Stimulated activated CD8-positive, alpha-beta memory T cell treated with anti-CD3 and anti-CD28 coated beads, Interleukin-15, amount 100 ng/mL, for 4 hours (primary cell): Measurements from ENCODE around the gene PTPRA.
A peak's percentile ranks its signal among the peaks of the same experiment; 100 is the strongest.
"Not testable (repeated sequence)": the region's sequence is repeated elsewhere in the genome, so short reads cannot be mapped to it uniquely, and the experiment has no call there.

Experiments
- DNase-seq, 2 donors: peaks; one replicate each; pipeline ENCODE4 v3.0.0-alpha.2; 2020; ENCODE audit warnings: low read depth in 2 of 2

Gene PTPRA

GRCh38 chr20:2873010-2873746, at the start of gene PTPRA:
Gene PTPRA, plus strand, starts transcription at chr20:2873481. Its CDS starts 90,797 bp downstream, at chr20:2964278.
- peak; percentile 83 to 85 for DNase-seq

DNA sequence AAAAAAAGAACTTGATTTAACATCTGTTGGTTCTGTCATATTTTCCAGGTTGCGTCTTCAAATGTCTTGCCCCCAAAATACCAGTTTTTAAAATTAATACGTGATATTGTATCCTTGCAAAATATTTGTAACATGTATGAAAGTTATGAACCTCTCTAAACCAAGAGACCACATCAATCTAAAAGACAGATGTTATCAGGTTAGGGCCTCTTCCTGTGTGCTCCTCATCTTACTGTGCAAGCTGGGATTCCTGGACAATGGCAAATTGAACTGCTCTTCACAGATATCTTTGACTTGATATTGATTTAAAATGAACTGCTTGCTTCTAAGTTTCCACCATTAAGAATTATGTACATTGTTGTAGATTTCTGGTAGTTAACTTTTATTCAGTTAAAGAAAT, 47.5 kb upstream of the PTPRA start:
- no peak for DNase-seq

- DNase-seq: no peak
These were observed 46.6 kb upstream of the PTPRA start for GRCh38 chr20:2826655-2827054.

DNA sequence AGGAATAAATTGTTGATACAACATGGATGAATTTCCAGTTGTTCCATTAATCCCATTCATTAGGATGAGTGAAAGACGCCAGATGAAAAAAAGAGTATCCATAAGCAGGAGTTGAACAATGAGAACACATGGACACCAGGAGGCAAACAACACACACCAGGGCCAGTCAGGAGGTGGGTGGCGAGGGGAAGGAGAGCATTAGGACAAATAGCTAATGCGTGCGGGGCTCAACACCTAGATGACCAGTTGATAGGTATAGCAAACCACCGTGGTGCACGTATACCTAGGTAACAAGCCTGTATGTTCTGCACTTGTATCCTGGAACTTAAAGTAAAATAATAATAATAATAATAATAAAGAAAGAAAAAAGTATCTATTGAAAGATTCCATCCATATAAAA, 43.9 kb upstream of the PTPRA start:
- DNase-seq: no peak

DNA sequence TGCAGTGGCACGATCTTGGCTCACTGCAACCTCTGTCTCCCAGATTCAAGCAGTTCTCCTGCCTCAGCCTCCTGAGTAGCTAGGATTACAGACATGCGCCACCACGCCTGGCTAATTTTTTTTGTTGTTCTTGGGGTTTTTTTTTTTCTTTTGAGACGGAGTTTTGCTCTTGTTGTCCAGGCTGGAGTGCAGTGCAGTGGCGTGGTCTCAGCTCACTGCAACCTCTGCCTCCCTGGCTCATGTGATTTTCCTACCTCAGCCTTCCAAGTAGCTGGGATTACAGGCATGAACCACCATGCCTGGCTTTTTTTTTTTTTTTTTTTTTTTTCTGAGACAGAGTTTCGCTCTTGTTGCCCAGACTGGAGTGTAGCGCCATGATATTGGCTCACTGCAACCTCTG, 42.1 kb upstream of the PTPRA start:
- DNase-seq: not testable (repeated sequence)

- no peak for DNase-seq
These were observed 39.5 kb upstream of the PTPRA start for GRCh38 chr20:2833761-2834160.

- DNase-seq: no peak
These were observed 38.7 kb upstream of the PTPRA start for GRCh38 chr20:2834401-2835110.

DNA sequence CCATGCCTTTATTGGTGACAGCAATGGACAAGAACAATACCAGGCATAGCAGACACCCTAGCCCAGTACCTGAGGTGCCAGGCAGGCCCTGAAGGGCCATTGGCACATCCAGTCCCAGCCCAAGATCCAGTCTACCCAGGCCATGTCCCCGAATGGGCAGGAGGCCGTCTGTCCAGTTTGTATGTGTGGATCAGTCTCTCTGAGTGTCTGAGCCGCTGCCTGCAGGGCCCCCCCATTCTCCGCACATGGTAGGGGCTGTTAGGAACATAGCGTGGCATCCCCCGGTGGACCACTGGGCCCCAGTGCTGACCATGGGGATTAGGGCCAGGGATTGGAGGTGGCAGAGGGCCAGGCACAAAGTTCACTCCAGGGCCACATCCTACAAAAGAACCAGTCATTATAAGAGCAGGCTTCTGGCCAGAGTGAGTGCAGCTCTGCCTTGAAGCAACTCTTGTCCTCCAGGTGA, 37.9 kb upstream of the PTPRA start:
- DNase-seq: no peak

- no peak for DNase-seq
These were observed 37.2 kb upstream of the PTPRA start for GRCh38 chr20:2836035-2836434.

DNA sequence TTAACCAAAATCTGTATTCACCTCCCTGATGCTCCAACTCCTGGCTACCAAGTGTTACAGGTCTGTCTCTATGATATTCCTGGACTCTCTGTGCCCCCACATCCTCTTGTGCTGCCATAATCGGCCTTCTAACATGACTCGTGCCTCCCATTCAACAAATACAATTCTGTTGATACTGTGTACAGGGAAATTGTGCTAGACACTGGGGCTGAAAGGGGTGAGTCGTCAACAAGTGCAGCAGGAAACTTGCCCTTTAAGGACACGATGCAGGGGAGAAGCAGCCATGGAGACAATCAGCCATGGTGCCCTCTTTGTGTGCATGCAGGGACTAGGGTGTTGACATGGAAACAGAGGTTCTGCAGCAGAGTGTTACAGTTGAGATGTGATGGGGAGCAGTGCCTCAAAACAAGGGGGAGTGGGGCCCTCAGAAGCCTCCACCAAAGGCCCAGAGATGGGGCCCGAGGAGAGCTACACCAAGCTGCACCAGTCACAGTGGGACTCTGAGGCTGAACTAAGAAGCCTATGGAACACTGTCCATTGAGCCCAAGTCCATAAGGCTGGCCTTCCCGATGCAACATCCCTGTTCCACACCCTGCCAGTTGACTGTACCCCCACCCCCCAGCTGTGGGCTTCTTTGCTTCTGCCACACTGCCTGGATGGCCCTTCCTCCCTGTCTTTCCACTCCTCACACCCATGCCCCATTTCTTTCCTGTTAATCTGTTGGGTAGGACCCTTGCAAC, 35.9 kb upstream of the PTPRA start:
- no peak for DNase-seq

DNA sequence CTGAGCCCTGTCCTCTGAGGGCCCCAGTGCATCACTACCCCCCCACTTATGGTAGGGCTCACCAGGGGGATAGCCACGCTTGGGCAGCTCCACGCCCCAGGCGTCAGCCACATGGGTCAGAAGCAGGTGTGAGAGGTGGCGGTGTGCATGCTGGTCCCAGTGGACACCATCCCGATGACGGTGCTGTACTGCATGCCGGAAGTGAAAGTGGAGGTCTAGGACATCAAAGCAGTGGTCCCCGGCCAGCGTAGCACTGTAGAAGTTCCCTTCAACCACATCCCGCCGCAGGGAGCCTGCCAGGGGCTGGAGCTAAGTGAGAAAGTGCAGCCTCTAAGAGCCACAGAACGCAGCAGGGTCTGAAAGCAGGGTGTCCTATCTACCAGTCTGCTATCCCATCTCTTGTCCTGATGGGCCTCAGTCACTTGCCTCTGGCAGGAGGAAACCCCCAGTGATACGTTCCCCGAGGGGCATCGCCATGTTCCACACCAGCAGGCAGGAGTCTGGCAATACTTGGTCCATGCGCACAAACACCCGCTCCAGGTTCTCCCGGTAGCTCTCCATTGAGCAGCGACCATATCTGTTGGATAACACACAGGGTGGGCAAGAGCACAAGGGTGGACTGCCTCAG, 35.0 kb upstream of the PTPRA start:
- DNase-seq: no peak

DNA sequence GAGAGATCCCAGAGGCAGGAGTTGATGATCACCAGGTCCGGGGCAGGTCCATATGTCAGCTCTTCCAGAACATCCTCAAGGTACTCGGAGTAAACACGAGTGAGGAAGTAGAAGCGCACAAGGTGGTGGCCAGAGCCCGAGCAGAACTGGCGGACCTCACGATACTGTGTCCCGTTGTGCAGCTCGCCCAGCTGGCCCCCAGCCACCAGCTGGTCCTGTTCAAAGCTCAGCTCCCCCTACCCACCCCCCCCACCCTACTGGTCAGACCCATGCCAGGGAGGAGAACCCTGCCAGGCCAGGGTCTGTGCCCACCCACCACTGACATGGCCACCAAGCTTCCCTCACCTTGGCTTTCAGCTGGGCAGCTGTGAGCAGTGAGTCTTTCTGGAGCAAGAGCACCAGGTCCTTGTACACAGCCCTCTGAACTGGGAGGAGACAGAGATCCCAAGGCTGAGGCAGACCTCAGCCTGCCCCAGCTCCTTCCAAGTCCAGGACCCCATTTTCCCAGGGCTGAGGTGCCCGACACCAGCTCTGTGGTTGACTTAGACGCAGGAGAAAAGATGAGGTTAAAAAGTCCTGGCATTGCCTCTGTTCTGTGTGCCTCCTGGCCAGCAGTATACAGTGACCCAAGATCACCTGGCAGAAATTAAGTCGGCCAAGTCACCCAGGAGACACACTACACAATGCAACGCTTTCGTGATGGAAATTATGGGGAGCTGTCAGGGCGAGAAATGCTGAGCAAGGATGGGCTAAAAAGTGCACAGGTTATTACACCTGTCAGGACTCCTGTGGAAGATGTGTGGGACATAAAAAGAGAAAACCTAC, 34.2 kb upstream of the PTPRA start:
- DNase-seq: no peak

DNA sequence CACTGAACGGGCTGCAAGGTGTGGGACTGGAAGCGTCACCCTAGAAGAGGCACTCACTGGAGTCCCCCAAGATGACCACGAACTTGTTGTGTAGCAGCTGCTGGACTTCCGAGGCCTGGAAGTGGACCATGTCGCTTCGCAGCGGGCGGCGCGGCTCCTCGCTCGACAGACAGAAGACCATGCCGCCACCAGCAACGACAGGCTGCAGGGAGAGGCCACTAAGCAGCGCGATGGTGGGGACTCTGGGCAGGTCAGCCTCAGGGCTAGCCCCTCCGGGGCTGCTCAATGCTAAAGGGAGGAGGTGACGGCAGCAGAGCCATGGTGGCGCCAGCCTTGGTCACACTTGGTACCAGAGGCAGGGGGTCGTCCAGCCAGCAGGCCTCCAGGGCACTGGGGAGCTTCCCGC, 33.5 kb upstream of the PTPRA start:
- DNase-seq: no peak

DNA sequence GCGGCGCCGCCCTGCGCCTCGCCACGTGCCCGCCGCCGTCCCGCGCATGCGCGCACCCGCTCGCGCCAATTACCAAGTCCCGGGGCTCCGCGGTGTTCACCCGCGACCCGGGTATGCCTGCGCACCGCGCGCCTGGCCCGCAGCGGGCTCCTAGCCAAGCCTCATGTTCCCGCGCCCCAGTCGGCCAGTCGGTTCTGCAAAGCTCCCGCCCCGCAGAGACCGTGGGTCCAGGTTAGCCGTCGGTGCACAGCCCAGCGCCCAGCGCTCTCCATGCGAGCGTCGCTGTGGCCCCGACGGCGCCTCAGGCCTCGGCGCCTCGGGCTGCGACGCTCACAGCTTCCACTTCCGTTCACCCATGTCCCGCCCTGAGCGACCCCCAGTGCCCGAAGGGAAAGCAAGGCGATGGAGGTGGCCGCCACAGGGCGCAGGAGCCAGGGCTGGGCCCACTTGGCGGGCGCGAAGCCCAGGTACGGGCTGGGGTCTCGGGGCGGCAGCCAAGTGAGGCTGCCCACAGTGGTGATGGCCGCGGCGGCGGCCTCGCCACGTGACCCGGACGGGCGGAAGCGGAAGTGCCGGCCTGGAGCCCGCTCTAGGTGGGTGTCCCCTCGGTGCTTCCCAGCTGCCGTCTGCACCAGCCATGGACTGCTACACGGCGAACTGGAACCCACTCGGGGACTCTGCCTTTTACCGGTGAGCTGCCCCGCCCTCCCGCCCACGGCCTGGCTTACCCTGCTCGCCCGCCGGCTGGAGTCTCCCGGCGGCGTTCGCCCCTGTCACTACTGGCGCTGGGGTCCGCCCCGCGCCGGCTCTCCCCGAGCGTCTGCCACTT, 32.9 kb upstream of the PTPRA start, which contains the start of the genes PCED1A and VPS16:
PCED1A (minus strand) TSS at position 518 of the 829 bp plus-strand sequence. CDS start 743 bp downstream, outside the sequence.
VPS16 (plus strand) TSS at position 608 of the 829 bp plus-strand sequence; CDS start at position 638, 30 bp downstream.
- DNase-seq: peak; percentile 79 to 85

DNA sequence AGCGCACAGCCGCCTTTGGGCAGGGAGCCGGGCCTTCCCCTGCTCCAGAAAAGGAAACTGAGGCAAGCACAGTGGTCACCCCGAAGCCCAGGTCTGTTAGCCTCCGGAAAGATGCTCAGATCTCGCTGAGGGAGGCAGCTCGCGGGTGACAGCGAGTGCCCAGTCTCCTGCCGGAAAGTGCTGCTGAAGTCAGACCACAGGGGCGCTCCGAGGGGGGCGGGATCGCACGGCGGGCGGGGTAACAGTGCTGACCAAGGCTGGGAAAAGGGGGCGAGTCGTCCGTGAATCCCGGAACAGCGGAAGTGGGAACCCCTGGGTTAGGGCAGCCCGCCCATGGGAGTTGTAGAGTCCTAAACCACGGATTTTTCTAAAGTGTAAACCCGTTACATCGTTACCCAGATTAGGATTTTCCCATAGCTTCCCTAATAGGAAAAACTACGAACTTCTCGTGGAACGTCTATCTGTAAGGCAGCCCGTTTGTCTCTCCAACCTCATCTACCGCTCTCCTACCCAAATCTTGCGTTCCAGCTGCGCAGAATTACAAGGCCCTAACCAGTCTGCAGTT, 32.2 kb upstream of the PTPRA start:
- no peak for DNase-seq

- no peak for DNase-seq
These were observed 27.7 kb upstream of the PTPRA start for GRCh38 chr20:2845607-2846006.

- DNase-seq: no peak
These were observed 26.6 kb upstream of the PTPRA start for GRCh38 chr20:2846698-2847097.

DNA sequence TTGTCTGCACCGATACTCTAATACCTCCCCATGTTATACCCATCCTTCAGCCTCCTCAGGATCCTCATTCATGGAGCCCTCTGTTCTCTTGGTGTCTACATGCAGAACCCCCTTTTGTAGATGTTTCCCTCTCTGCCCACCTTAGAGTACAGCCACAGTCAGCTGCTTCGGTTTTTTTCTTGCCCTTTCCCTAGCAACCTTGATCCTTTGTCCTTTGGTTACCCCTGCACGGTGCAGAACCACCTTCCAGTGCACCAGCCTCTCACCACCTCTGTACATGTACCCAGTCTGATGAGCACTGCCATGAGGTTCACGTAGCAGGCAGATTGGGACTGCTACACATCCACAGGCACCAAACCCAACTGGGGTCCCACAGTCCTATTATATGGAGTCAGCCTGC, 25.5 kb upstream of the PTPRA start:
- DNase-seq: no peak

- DNase-seq: no peak
These were observed 23.8 kb upstream of the PTPRA start for GRCh38 chr20:2849529-2849928.

- DNase-seq: no peak
These were observed 22.2 kb upstream of the PTPRA start for GRCh38 chr20:2851086-2851485.
